ENCODE data around the gene ARL8A.

ARL8A gene

GRCh38 chr1:202129453-202130296 lies 14.9 kb downstream of the ARL8A start:
- no peak for TF ChIP-seq CTCF (IDR thresholded peaks at IDR 0.05; ENCODE audit: low read depth, low read length)
- no peak overlapping the region for H3K4me3 ChIP-seq (replicated peaks in 1 of 2; ENCODE audit: low read depth in 2 of 2, low read length in 2 of 2)
- DNase-seq (ENCODE audit: low read depth in 2 of 2) = no peak

- no peak for TF ChIP-seq CTCF (IDR thresholded peaks at IDR 0.05; ENCODE audit: low read depth, low read length)
- no peak overlapping the region for H3K4me3 ChIP-seq (replicated peaks in 1 of 2; ENCODE audit: low read depth in 2 of 2, low read length in 2 of 2)
- no peak for DNase-seq (ENCODE audit: low read depth in 2 of 2)
Measured at GRCh38 chr1:202127836-202128622, 16.5 kb downstream of the ARL8A start.

- H3K4me3 ChIP-seq (replicated peaks in 1 of 2; ENCODE audit: low read depth in 2 of 2, low read length in 2 of 2) = no peak overlapping the region
- no peak for TF ChIP-seq CTCF (IDR thresholded peaks at IDR 0.05; ENCODE audit: low read depth, low read length)
- DNase-seq (ENCODE audit: low read depth in 2 of 2) = no peak
Measured at GRCh38 chr1:202127061-202127460, 17.5 kb downstream of the ARL8A start.

- no peak for DNase-seq (ENCODE audit: low read depth in 2 of 2)
- H3K4me3 ChIP-seq (replicated peaks in 1 of 2; ENCODE audit: low read depth in 2 of 2, low read length in 2 of 2) = no peak overlapping the region
- no peak for TF ChIP-seq CTCF (IDR thresholded peaks at IDR 0.05; ENCODE audit: low read depth, low read length)
Measured at GRCh38 chr1:202126426-202126825, 18.1 kb downstream of the ARL8A start.

GRCh38 chr1:202125611-202126010 lies 18.9 kb downstream of the ARL8A start:
- DNase-seq (ENCODE audit: low read depth in 2 of 2) = no peak
- no peak overlapping the region for H3K4me3 ChIP-seq (replicated peaks in 1 of 2; ENCODE audit: low read depth in 2 of 2, low read length in 2 of 2)
- TF ChIP-seq CTCF (IDR thresholded peaks at IDR 0.05; ENCODE audit: low read depth, low read length) = no peak

- H3K4me3 ChIP-seq (replicated peaks in 1 of 2; ENCODE audit: low read depth in 2 of 2, low read length in 2 of 2) = no peak overlapping the region
- no peak for TF ChIP-seq CTCF (IDR thresholded peaks at IDR 0.05; ENCODE audit: low read depth, low read length)
- no peak for DNase-seq (ENCODE audit: low read depth in 2 of 2)
Measured at GRCh38 chr1:202124142-202124541, 20.4 kb downstream of the ARL8A start.

Measured in cardiac fibroblast (primary cell).